Esophagus (tissue), 2 donors: ENCODE results near the gene ETV1. TPM values are rescaled to one million over a fixed set of nuclear protein-coding genes. Genes with fewer than 3 reads are reported as not detected.
"Not testable (repeated sequence)": the region's sequence is repeated elsewhere in the genome, so short reads cannot be mapped to it uniquely, and the experiment has no call there.

Source experiments
- H3K27ac ChIP-seq, 2 donors: one replicate each; pipeline ENCODE4 v1.5.1; 2013; ENCODE audit warnings: low read depth in 2 of 2, mild to moderate bottlenecking in 2 of 2, inconsistent platforms in 1 of 2, low read length in 1 of 2, moderate library complexity in 1 of 2
- H3K27me3 ChIP-seq, 2 donors: one replicate each; pipeline ENCODE4 v1.6.1; 2013; ENCODE audit warnings: low read length in 2 of 2, control low read depth in 1 of 2, mild to moderate bottlenecking in 1 of 2; ENCODE audit not compliant: insufficient read depth in 2 of 2, control insufficient read depth in 1 of 2
- H3K36me3 ChIP-seq, 2 donors: one replicate each; pipeline ENCODE4 v1.6.1; 2013; ENCODE audit warnings: low read length in 1 of 2; ENCODE audit not compliant: control insufficient read depth in 2 of 2, insufficient read depth in 2 of 2
- H3K4me1 ChIP-seq, 2 donors: one replicate each; pipeline ENCODE4 v1.6.1; 2013; ENCODE audit warnings: low read length in 1 of 2; ENCODE audit not compliant: control insufficient read depth in 2 of 2, insufficient read depth in 2 of 2
- H3K4me3 ChIP-seq, 2 donors: one replicate each; pipeline ENCODE4 v1.5.1; 2013; ENCODE audit warnings: low read length in 2 of 2, mild to moderate bottlenecking in 2 of 2, low read depth in 1 of 2, moderate library complexity in 1 of 2
- H3K9me3 ChIP-seq, 2 donors: one replicate each; pipeline ENCODE4 v1.6.1; 2013; ENCODE audit warnings: mild to moderate bottlenecking in 2 of 2, low read depth in 1 of 2, low read length in 1 of 2, moderate library complexity in 1 of 2; ENCODE audit not compliant: control insufficient read depth in 2 of 2, insufficient read depth in 1 of 2
- WGBS, 2 donors: extraction: QIAGEN DNeasy Blood & Tissue Kit; methylation state at CpG; one replicate each; pipeline ENCODE4 v1.1.7; 2013; 5-methylcytosine and 5-hydroxymethylcytosine counted together
- polyA plus RNA-seq, 2 donors: library from polyadenylated mRNA; stranded (reverse); fragments of 200-250 nt; gene quantifications; one replicate each; pipeline ENCODE4 v1.2.3, GENCODE V29; 2013
- donor health status: healthy with polysubstance abuse.
- donor health status: Bipolar disorder and iron deficiency.

The ETV1 gene
- polyA plus RNA-seq, 2 donors, result 0.65 to 1.2 TPM

DNA sequence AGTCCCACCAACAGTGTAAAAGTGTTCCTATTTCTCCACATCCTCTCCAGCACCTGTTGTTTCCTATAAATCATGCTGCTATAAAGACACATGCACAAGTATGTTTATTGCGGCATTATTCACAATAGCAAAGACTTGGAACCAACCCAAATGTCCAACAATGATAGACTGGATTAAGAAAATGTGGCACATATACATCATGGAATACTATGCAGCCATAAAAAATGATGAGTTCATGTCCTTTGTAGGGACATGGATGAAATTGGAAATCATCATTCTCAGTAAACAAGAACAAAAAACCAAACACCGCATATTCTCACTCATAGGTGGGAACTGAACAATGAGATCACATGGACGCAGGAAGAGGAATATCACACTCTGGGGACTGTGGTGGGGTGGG is 71.1 kb downstream of the ETV1 start:
- 92 to 97% methylated on average over 3 of the region's 3 CpGs for WGBS, 2 donors

DNA sequence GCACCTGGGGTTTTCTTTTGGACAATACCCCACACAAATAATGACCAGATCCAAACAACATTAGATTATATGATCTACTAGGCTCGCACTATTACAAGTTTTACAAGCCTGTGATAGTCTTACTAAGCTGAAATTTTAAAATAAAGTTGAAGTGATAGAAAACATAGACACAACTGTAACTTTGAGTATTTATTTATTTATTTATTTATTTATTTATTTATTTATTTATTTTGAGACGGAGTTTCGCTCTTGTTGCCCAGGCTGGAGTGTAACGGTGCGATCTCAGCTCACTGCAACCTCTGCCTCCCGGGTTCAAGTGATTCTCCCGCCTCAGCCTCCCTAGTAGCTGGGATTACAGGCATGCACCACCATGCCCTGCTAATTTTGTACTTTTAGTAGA is 72.4 kb downstream of the ETV1 start:
- 83 to 85% methylated on average over 7 of the region's 7 CpGs for WGBS, 2 donors

More for the DNA sequence above, 71.1 kb downstream of the ETV1 start:
- not testable (repeated sequence) for H3K27ac ChIP-seq, H3K36me3 ChIP-seq, H3K4me1 ChIP-seq, H3K4me3 ChIP-seq, H3K9me3 ChIP-seq, H3K27me3 ChIP-seq

DNA sequence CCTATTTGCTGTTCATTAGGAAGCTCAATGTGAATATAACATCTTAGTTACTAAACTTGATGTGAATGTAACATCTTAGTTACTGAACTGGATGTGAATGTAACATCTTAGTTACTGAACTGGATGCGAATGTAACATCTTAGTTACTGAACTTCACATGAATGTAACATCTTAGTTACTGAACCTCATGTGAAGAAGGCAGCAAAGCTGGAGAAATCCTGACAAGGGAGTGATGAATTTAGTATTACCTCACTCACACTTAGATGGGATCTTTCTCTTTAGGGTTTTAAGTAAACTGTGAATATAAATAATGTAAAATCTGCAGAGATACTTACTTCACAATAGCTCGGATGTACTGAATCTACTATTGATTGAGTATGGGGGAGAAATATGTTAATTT is 73.6 kb downstream of the ETV1 start:
- 39 to 45% methylated on average over 2 of the region's 2 CpGs for WGBS, 2 donors
- Histone ChIP-seq H3K4me3 (no peak overlapping the region), H3K27ac (no peak overlapping the region), H3K4me1 (no peaks in the 10 kb centered on the region), H3K36me3 (no peaks in the 10 kb centered on the region), H3K9me3 (no peaks in the 10 kb centered on the region), H3K27me3 (no peaks in the 10 kb centered on the region)

More for the DNA sequence above, 72.4 kb downstream of the ETV1 start:
- H3K4me3 ChIP-seq, H3K36me3 ChIP-seq, H3K27me3 ChIP-seq, H3K9me3 ChIP-seq, H3K4me1 ChIP-seq, H3K27ac ChIP-seq: not testable (repeated sequence)

DNA sequence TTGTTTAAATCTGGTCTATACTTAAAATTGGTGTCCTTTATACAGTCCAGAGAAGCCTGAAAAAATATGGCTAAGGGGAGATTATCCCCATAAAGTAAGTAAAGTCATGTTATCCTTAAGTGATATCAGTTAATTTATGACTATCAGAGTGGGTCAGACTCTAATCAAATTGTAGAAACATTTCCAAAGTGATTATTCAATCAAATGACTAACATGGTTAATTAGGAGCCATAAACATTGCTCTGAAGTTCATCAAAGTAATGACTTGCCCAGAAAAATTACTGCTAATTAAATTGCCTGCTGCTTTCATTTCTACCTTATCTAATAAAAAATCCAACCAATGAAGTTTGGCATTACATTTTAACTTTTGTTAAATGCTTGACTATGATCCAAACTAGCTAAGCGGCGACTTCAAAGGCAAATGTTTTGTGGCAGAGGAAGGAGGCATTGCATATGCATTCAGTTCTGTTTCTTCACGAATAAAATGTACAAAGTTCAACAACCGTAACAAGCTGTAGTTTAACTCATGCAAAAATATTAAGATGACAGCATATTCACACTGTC is 76.7 kb downstream of the ETV1 start:
- 44 to 57% methylated on average over 4 of the region's 4 CpGs for WGBS, 2 donors
- Histone ChIP-seq H3K4me1 (no peaks in the 10 kb centered on the region), H3K27ac (no peak overlapping the region), H3K9me3 (no peaks in the 10 kb centered on the region), H3K27me3 (no peaks in the 10 kb centered on the region), H3K36me3 (no peaks in the 10 kb centered on the region), H3K4me3 (no peak overlapping the region)

DNA sequence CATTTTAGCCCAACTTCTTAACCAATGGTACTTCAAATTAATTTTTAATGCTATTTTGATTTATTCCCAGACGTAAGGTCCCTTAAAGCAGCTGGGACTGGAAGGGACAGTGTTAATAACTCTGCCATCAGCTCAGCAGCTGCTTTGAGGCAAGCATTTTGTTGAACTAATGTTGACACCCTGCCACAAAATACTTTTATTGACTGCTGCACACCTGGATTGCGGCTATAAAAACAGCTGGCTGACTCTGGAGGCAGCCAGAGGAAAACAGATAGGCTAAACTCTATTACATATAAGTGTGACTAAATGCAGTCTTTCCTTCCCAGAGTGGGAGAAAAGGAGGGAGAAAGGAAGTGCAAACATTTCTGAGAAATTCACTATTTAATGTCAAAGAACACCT is 77.6 kb downstream of the ETV1 start:
- no peaks in the 10 kb centered on the region for H3K27me3 ChIP-seq
- H3K4me3 ChIP-seq, result no peak overlapping the region
- no peaks in the 10 kb centered on the region for H3K36me3 ChIP-seq
- 78 to 83% methylated on average over 2 of the region's 2 CpGs for WGBS, 2 donors
- H3K4me1 ChIP-seq, result no peaks in the 10 kb centered on the region
- no peaks in the 10 kb centered on the region for H3K9me3 ChIP-seq
- H3K27ac ChIP-seq, result no peak overlapping the region

DNA sequence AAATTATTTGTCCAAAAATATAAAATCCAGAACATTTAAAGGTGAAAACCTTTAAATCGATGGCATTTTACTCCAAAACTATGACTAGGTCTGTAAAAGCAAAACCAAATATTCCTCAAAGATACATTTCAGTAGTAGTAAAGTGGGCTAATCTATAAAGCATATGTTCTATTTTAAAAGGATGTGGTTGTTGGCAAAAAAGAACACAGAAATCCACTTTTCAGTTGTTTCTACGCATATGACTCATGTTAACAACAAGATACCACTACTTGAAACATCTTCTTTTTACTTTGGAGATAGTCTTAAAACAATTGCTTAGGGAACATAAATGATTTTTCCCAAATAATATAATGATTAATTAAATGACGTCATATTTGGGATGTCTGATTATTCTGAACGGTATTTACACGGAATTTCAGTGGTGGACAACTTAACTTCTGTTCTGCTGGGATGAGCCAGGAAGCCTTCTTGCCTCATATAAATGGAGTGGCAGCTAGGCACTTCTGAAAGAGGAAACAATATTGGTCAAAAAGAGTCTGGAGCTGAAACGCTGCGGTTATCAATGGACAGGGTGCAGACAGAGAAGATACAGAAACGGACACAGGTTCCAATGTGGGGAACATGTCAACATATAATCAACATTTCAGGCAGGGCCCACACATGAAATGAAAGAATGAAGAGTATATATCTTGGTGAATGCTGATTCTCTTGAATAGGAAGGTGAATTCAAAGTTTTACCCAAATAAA is 78.5 kb downstream of the ETV1 start:
- no peak overlapping the region for H3K27ac ChIP-seq
- no peak overlapping the region for H3K4me3 ChIP-seq
- no peaks in the 10 kb centered on the region for H3K9me3 ChIP-seq
- 70 to 79% methylated on average over 8 of the region's 8 CpGs for WGBS, 2 donors
- no peaks in the 10 kb centered on the region for H3K27me3 ChIP-seq
- no peaks in the 10 kb centered on the region for H3K4me1 ChIP-seq
- H3K36me3 ChIP-seq, result no peaks in the 10 kb centered on the region

DNA sequence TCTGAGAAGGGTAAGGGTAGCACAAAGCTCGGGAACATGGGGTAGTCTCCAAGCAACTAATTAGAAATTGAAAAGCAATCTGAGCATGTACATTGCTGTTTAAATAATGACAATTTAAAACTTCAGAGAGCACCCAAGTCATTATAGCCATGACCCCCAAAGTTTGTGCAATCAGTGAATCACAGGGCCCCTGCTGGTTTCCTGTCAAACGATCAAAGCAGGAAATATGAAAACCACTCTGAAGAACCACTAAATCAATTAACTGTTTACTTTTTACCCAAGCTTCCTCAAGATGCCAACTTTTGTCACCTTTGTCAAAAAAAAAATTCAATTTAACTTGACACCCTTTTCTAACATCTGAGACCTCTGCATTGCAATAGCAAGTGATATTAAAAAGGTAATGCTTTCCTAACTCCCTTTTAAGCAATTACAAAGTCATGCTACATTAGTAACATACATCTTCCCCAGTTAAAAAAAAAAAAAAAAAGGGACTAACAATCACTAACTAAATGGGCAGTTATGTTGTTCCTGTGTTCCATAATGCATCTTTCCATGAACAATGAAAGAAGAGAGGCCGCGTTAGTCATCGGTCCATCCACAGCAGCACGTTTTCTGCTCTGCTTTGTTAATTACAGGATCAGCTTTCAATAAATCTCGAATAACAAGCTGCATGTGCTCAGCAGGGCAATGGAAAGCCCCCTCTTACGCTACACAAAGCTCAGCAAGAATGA is 80.6 kb downstream of the ETV1 start:
- Histone ChIP-seq H3K4me3 (no peak overlapping the region), H3K4me1 (no peaks in the 10 kb centered on the region), H3K27me3 (no peaks in the 10 kb centered on the region), H3K9me3 (no peaks in the 10 kb centered on the region), H3K36me3 (no peaks in the 10 kb centered on the region), H3K27ac (no peak overlapping the region)
- WGBS, 2 donors, result 76% methylated on average over 8 of the region's 8 CpGs

DNA sequence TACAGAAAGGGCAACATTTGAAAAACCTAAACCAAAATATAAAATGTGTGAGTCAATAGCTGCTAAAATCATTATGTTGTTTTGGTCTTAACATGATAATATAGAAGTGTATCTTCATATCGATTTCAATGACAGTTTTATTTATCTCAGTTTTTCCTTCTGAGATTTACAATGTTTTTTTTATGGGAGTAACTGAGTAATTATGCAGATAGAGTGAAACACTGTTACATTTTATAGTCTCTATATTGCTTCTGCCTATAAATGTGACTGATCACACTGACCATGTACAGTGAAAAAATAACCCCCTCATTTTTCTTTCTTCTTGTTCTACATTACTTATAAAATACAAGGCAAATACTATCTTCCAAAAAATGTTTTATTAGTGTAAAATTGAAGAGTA is 81.6 kb downstream of the ETV1 start:
- no peak overlapping the region for H3K27ac ChIP-seq
- WGBS, 2 donors, result 82 to 90% methylated on average over 1 of the region's 1 CpG
- no peaks in the 10 kb centered on the region for H3K27me3 ChIP-seq

DNA sequence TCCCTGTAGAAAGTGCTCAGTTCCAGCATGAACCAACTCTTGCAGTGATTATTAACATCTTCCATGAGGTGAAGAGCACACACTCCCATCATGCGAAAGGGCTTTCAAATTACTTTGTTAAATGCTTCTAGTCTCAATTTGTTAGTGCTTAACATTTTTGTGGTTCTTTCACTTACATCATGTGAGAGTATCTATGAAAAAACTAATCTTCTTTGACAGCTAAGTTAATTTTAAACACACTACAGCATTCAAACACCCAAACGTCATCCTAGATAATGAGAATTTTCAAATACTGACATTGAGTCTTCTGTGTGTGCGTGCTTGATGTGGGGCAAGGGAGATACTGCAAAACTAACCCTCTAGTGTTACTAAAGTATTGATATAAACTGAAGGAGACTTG is 84.8 kb downstream of the ETV1 start:
- Histone ChIP-seq H3K27ac (no peak overlapping the region), H3K27me3 (no peaks in the 10 kb centered on the region), H3K36me3 (no peaks in the 10 kb centered on the region), H3K4me3 (no peak overlapping the region), H3K9me3 (no peaks in the 10 kb centered on the region), H3K4me1 (no peaks in the 10 kb centered on the region)
- WGBS, 2 donors, result 66 to 76% methylated on average over 3 of the region's 3 CpGs

More for the DNA sequence above, 81.6 kb downstream of the ETV1 start:
- no peak overlapping the region for H3K4me3 ChIP-seq
- H3K9me3 ChIP-seq, result no peaks in the 10 kb centered on the region
- no peaks in the 10 kb centered on the region for H3K4me1 ChIP-seq
- H3K36me3 ChIP-seq, result no peaks in the 10 kb centered on the region
